A172 (cell line): ENCODE data around the gene IQSEC3. TPM values are rescaled to one million over a fixed set of nuclear protein-coding genes. Genes with fewer than 3 reads are reported as not detected.
"Not testable (repeated sequence)": the region's sequence is repeated elsewhere in the genome, so short reads cannot be mapped to it uniquely, and the experiment has no call there.

ENCODE experiments used
- DNase-seq: peaks from one replicate; pipeline ENCODE4 v3.0.0-alpha.2; 2015; ENCODE audit warnings: low spot score
- total RNA-seq: library from RNA; depleted of rRNA; stranded (reverse); fragments of >200 nt; shearing (Covaris generic); gene quantifications from 2 replicates; pipeline ENCODE4 v1.2.3, GENCODE V29; 2014

The IQSEC3 gene
- total RNA-seq, 1 experiment from 2014 or later: not detected

DNA sequence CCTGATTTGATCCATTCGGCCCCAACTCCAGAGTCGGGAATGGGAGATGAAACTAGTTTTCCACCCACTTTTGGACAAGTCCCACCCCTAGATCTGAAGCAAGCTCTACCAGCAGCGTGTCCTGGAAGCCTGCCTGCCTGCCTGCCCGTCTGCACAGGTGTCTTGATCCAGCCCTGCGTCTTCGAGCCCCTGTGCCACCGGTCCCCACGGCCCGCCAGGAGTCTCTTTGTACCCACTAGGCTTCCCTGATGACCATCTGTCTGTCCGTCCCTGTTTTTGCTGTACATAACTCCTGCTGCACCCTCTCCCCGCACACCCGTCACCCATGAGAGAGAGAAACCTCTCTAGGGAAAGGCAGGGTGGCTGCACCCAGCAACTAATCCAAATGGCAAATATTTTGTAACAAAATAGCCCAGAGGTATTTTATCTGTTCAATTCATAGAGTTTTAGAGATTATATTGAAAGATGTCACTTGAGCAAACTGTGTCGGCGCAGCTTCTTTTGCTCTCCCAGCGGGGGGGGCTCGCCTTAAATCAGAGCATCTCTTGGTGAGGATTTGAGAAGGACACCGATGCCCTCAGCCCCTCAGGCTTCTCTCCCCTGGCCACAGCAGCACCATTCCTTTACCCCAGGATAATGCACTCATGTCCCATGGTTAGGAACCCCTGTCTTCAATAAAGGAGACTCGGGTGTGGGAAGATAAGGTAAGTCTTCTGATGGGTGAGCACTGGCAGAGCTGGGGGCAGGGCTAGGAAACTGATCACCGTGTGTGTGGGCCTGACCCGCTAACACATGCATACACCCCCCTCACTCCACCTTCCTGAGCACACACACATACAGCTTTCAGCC lies 111.6 kb downstream of the IQSEC3 start:
- no peak for DNase-seq

DNA sequence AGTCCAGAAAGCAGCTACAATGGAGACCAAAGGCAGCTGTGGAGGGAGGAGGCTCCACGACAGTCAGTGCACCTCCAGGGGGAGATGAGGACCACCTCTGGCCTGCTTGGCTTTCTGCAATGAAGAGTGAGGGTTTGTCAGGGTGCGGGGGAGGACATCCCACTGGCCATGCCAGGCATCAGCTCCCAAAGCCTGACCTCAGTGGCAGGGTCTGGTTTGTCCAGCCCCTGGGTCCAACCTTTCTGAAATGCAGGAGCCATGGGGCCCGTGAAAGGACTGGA lies 112.2 kb downstream of the IQSEC3 start:
- DNase-seq: no peak

DNA sequence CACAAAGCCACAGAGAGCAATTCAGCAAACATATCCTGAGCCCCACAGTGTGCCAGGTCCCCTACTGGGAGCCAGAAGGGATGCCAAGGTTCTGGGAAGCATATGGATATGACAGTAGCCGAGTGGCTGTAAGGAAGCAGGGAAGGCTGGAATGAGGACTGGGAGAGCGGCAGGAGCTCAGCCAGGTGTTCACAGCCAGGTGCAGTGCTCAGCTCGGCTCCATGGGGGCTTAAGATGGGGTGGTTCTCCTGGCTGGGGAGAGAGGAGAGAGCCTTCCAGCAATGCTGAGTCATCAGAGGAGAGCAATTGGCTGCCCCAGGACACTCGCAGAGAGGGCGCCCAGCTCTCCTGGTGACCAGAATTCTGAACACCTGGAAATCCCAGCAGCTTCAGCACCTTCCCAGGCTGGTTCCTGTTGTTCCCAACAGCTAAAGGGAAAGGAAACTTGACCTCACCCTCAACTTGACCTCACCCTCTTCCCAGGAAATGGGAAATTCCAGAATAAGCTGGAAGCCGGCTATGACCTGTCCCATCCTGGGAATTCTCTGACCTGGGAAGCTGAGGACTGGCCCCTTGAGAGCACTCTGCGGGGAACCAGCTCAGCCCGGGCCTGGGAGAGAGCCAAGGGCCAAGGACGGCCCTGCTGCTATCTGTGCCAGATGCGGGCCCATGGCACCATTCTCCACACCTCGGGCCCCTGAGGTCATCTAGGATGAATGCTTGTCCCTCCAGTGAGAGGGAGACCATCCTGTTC lies 112.7 kb downstream of the IQSEC3 start:
- peak; percentile 35 for DNase-seq

DNA sequence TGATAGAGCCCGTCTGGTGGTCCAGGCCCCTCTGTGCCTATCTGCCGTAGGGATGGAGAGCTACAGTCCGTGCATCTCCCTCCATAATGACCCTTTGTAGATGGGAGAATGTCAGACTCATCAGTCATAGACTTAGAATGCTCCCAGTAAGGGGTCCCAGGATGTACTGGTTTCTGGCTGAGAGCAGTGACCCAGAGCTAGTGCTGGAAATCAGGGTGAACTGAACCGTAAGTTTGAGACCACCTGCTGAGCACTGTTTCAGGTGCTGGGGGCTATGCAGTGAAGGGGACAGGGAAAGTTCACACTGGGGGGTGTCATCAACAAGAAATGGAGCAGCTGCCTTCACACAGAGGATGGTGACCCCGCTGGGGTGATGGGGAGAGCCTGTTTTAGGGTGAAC lies 113.3 kb downstream of the IQSEC3 start:
- no peak for DNase-seq

DNA sequence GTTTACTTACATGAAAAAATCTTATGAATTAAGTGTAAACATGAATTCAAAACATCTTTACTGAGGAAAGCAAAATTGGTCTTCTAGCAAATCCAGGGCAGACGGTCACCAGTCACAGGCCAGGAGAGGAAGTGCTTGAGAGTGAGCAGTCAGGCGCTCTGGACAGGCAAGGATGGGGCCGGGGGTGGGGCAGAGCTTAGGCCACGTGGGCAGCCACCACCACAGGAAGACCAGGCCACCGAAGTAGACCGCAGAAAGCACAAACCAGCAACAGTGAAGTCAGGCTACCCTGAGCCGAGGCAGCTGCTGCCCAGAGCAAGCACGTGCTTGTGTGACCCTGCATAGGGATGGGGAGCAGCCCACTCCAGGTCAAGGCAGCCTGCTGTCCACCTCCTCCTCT lies 113.9 kb downstream of the IQSEC3 start:
- DNase-seq: no peak

DNA sequence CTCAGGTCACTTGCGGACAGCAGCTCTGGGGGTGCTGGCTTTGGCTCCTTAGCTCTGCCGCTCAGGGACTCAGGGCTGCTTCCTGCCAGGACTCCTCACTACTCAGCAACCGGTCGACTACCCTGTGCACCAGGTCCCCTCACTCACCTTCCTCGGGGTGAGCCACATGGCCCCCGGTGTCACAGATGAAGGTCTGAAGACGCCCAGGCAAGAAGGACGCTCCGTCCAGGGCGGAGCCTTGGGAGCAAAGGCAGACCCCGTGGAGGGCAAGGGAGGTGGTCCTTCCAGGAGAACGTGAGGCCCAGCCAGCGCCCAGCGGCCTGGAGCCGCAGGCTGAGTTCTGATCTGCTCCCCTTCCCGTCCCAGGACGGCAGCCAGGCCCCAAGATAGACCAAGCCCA lies 115.4 kb downstream of the IQSEC3 start:
- no peak for DNase-seq

DNA sequence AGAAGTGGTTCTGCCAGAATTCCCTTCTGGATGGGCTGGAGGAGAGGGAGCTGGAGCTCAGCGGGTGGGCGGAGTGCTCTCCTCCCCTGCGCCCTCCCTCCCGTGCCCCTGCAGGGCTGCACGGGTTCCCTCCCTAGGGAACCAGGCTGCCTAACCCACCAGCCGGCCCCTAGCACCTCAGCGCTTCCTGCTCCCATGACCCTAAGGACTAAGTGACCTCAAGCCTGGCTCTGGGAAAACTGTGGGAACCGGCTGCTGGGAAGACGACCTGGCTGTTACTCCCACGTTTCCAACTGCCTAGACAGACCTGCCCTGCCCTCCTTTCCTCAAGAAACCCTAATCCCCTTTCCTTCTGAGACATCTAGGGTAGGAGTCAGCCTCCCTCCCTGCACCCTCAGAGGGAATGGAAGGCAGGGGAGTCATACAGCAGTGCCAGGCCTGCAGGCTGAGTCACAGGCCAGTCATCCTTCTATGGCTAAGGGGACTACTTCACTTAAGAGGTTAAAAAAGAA lies 115.9 kb downstream of the IQSEC3 start:
- DNase-seq: peak; percentile 73

DNA sequence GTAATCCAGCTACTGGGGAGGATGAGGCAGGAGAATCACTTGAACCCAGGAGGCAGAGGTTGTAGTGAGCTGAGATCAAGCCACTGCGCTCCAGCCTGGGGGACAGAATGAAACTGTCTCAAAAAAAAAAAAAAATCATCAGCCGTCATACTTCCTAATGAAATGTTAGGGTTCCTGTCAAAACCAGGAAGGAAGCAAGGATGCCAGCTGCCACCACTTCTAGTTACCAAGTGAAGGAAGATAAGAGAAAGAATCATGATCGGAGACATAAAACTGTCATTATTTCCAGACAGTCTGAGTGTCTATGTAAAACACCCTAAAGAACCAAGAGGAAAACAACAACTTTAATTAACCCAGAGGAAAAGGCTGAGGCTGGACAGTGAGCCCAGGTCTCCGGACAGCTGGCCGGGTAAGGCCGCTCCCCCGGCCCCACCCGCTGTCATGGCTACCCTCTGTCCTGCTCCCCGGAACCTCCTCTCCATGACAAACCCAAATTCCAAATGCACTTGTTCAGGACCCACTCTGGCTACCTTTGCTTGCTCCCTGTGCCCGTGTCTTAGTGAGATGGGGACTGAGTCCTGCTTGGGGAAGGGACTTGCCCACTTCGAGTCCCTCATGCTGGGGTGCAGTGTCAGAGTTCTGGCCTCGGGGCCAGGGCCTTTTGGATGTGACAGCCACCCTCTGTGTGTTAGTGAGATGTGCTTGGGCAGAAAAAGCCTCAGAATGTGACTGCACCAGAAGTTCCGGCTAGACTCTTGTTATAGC lies 118.4 kb downstream of the IQSEC3 start:
- no peak for DNase-seq

DNA sequence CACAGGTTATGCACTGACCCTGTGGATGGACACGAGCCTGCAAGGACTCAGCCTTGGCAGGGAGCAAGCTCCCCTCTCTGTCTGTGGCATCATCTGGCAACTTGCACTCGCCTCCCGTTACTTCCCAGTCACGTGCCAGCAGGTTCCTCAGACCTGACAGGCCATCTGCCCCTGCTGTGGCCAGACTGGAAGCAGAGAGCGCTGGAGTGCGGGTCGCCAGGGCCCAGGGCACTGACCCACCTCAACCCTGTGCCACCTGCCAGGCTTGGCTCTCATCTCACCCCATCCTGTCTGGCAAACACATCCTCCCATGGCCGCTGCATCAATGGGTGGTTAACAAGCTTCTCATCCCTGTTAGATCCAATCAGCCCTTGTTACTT lies 119.0 kb downstream of the IQSEC3 start:
- no peak for DNase-seq

DNA sequence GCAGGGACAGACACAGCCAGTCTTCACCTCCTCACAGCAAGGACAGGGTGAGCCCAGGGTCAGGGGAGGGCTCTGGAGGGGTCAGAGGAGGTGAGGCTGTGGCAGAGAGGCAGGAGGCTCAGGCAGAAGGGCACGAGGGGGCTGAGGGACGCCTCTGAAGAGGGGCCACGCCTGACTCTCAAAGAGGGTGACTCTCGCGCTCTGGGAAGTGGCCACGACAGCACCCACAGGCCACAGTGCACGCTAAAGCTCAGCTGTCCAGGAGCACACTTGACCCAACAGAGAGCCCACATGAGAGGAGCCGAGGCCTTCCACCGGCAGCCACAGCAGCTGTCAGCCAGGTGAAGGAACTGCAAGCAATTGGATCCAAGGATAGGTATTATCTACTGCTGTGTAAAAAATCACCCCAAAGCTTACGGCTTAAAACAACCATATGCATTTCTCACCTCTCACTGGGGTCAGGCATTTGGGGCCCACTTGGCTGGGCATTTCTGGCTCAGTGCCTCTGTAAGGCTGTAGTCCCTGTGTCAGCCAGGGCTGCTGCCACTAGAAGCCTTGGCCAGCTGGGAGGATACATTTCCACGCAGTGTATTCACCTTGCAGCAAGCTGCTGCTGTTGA lies 119.5 kb downstream of the IQSEC3 start:
- DNase-seq: no peak

DNA sequence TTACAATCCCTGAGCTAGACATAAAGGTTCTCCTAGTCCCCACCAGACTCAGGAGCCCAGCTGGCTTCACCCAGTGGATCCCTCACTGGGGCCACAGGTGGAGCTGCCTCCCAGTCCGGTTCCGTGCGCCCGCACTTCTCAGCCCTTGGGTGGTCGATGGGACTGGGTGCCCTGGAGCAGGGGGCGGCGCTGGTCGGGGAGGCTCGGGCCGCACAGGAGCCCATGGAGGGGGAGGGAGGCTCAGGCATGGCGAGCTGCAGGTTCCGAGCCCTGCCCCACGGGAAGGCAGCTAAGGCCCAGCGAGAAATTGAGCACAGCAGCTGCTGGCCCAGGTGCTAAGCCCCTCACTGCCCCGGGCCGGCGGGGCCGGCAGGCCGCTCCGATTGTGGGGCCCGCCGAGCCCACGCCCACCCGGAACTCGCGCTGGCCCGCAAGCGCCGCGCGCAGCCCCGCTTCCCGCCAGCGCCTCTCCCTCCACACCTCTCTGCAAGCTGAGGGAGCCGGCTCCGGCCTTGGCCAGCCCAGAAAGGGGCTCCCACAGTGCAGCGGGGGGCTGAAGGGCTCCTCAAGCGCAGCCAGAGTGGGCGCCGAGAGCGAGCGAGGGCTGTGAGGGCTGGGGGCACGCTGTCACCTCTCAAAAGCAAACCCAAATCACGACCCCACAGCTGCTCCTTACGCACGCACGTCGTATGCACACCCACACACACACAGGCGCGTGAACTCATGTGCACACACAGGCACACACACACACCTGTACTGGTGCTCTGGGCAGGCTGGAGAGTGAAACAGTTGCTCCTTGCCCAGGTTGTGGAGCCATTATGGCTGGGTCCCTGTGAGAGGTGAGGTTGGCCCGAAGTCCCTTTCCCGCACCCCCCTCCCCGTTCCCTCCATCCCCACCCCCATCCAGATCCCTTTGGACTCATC lies 121.7 kb downstream of the IQSEC3 start:
- DNase-seq: not testable (repeated sequence)

DNA sequence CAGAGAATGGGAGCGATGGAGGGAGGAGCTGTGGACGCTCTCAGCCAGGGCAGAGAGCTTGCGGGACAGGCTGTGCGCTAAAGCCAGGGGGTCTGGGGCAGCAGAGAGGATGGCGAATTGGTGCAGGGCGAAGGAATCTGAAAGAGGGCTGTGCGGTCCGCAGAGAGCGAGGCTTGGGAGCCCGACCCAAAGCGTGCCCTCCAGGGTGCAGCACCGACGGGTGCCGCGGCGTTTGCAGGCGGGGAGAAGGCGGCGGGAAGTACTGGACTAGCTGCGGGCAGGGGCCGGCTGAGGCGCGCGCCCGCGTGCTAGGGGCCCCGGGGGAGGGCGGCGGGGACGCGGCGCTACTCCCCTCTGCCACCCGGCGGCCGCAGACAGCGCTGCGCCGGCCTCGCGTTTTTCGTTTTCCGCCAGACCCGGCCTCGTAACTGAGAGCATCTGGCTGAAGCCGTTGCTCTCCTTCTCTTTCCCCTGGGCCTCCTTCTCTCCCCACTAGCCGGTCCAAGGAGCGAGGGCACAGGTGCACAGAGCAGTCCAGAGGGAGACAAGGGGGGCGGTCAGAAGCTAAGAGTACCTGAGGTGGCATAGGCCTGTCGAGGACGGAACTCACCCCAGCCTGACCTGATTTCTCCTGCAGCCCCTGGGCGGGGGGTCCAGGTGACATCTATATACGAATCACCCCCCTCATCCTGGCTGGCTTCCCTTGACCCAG lies 122.5 kb downstream of the IQSEC3 start:
- no peak for DNase-seq

DNA sequence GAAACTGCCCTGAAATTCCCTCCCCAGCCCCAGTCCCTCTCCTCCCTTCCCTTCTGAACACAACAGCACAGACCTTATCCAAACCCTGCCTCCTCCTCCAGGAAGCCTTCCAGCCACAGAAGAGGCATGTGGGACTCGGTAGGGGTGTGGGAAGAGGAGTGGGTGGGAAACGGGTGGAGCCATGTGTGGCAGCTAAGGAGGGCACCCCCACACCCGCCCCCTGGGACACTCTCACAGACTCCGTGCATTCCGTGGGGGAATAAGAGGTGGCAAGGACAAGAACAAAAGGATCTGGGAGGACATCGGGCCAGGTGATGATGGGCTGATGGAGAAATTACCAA lies 123.0 kb downstream of the IQSEC3 start:
- DNase-seq: no peak

DNA sequence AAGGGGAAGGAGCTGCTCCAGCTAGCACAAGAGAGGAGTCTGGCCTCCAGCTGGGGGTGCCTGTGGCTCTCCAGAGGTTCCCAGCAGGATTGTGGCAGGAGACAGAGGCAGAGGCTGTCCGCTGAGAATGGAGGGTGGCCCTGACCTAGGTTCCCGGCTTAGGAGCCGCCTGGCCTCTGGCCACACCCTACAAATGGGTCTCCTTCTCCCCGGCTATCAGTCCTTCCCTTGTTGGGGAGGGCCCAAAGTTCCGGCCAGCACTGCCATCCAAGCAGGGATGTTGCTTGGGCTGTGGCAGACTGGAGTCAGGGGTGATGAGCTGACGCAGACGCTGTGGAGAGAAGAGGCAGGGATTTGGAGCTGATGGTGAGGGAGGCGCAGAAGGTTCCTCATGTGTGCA lies 124.3 kb downstream of the IQSEC3 start:
- no peak for DNase-seq

DNA sequence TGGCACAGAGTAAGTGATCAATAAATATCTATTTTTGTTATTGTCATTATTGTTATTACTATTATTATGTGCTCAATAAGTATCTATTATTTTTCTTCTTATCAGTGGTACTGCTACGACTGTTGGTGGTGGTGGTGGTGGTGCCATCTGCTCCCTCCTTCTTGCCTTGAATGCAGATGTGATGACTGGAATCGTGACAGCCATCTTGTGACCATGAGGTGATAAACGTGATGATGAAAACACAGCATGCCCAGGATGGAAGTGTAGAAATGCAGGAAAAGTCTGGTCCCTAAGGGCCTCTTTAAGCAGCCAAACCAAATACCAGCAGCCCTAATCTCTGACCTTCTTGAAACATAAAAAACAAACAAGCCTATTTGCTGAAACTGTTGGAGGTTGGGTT lies 125.0 kb downstream of the IQSEC3 start:
- no peak for DNase-seq

DNA sequence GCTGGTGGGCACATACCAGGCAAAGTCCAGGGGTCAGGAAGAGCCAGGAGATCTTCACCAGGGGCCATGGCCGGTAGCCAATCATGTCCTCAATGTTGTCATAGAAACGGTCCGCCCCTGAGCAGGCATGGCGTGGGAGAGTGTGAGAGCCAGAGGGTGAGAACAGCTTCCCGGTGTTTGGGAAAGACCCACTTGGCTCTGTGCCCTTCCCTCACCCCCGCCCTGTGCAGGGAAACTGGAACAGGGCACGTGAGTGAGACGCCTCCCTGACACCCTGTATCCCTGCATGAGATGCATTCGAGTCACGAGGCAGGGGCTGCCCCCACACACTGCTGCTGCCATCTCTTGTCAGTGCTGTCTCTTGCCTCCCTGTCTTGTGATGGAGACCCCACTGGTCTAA lies 126.7 kb downstream of the IQSEC3 start:
- DNase-seq: no peak

DNA sequence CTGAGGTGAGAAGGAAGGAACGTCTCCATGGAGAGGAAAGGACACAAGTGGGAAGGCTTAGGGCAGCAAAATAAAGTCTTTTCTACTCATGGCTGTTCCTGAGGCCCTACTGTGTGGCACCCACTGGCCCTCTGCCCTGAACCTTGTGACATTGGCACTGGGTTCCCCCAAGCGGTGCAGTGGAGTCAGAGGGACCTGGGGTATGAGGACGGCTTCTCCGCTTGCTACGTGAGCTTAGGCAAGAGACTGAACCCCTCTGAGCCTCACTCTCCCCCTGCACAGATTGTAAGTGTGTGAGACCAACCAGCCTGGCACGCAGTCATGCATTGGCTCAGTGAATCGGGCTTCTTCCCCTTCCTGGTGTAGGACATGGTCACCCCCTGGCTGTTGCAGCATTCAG lies 127.7 kb downstream of the IQSEC3 start:
- DNase-seq: no peak

DNA sequence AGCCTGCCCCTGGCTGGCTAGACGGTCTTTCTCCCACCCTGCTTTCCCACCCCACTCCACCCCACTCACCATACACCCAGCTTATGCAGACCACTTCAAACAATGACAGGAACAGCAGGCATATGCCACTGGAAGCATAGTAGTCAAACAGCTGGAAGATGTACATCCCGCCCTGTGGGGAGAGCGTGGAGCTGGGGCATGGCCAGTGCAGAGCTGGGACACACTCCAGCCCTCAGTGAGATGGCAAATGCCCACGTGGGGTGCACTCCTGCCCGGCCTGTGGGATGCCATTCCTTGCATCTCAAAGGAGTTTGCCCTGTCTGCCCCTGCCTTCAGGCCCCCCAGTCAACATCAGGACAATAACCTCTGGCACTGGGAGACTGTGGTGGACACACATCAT lies 128.6 kb downstream of the IQSEC3 start:
- no peak for DNase-seq

DNA sequence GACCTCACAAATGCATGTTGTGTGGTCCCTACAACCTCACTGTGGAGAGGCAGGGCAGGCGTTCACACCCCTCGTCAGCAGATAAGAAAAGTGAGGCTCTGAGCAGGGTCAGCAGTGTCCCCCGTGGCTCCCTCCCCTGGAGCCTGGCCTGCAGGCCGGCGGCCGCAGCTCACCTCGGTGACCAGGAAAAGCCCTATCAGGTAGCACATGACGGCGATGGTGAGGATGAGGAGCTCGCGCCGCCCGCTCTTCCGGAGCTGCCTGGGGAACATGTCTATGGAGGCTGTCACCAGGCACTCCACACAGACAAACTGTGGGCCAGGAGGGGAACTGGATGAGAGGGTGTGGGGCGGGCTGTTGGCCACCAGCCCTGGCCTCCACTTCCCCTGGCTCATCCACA lies 129.4 kb downstream of the IQSEC3 start:
- DNase-seq: no peak

DNA sequence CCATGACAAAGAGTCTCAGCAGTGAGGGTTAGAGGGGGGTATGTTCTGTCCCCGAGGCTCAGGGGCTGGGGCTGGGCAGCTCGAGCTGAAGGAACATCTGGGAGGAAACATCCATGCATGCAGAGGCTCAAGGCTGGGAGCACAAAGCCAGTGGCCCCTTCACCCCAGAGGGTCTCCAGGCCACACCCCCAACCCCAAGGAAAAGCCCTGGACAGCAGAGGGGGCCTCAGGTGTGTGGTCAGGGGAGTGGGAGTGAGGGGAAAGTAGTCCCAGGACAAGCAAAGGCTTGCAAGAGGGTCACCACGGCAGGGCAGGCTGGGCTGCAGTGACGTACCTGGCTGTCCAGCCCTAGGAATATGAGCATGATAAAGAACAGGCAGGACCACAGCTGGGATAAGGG lies 129.9 kb downstream of the IQSEC3 start:
- no peak for DNase-seq

DNA sequence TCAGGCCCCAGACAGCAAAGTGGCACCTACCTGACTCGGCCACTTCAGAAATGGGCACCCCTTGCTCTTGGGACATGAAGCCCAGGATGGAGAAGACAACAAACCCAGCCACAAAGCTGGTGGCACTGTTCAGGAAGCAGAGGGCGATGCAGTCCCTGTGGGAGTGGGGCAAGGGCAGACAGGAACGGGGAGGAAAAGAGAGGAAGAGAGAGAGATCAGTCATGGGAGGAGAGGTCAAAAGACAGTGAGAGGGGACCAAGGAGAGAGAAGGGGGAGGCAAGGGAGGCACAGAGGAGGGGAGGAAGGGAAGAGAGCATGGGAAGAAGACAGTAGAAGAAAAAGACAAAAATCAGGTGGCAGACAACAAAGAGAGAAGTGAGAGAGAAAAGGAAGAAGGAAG lies 130.8 kb downstream of the IQSEC3 start:
- no peak for DNase-seq
